ENCODE measurements around the gene FUS.

GRCh38 chr16:31168848-31169247 lies 11.1 kb upstream of the FUS start:
- TF ChIP-seq JUND (IDR thresholded peaks at IDR 0.05; ENCODE audit: low read length): no peak
- TF ChIP-seq MAX (IDR thresholded peaks at IDR 0.05): no peak
- no peak for TF ChIP-seq POLR2AphosphoS5 (IDR thresholded peaks at IDR 0.05; ENCODE audit: low read depth, low read length)
- TF ChIP-seq POLR2A (IDR thresholded peaks at IDR 0.05; ENCODE audit: control extremely low read depth in 1 of 2, low read depth in 2 of 2, low read length in 2 of 2): no peak
